Hepatocyte (in vitro differentiated cells): ENCODE measurements around the gene MBD5.

Source experiments
- CTCF ChIP-seq: fragments of 200-600 bp; sonication (generic); IDR thresholded peaks from 2 replicates; pipeline ENCODE4 v1.5.1; 2016; ENCODE audit warnings: antibody characterized with exemption, mild to moderate bottlenecking; ENCODE audit not compliant: poor library complexity
- EZH2 ChIP-seq: fragments of 200-600 bp; sonication (generic); IDR thresholded peaks from 2 replicates; pipeline ENCODE4 v1.6.1; 2016; ENCODE audit warnings: antibody characterized with exemption, mild to moderate bottlenecking, borderline replicate concordance

GRCh38 chr2:148044322-148044721, 23.4 kb downstream of the MBD5 start:
- no peak for TF ChIP-seq CTCF
- TF ChIP-seq EZH2 = no peak
